Left lung (tissue), 10 donors: ENCODE data around the gene RAI1. TPM values are rescaled to one million over a fixed set of nuclear protein-coding genes. Genes with fewer than 3 reads are reported as not detected.

Experiments used
- ATAC-seq: fragments of 200-7000 bp; cut with Tn5 transposase; one replicate; pipeline ENCODE4 v1.9.1; 2020; ENCODE audit warnings: moderate library complexity
- DNase-seq, 4 donors: peaks; one replicate each; pipeline ENCODE4 v3.0.0-alpha.2; 2013 to 2020
- H3K27ac ChIP-seq, 2 donors: fragments of 200-600 bp; sonication (generic) in 1 of 2; one replicate each; pipeline versions ENCODE4 v1.5.0 to v1.8.0; 2020 to 2021
- H3K27me3 ChIP-seq, 2 donors: fragments of 200-600 bp; sonication (generic) in 1 of 2; one replicate each; pipeline versions ENCODE4 v1.5.0 to v1.8.0; 2020 to 2021
- H3K36me3 ChIP-seq, 2 donors: fragments of 200-600 bp; sonication (generic) in 1 of 2; one replicate each; pipeline versions ENCODE4 v1.5.0 to v1.8.0; 2020 to 2021
- H3K4me1 ChIP-seq, 2 donors: fragments of 200-600 bp; one replicate each; pipeline ENCODE4 v1.8.0; 2021
- H3K4me3 ChIP-seq, 2 donors: fragments of 200-600 bp; sonication (generic) in 1 of 2; one replicate each; pipeline versions ENCODE4 v1.5.0 to v1.8.0; 2020 to 2021; ENCODE audit warnings: mild to moderate bottlenecking in 1 of 2
- H3K9me3 ChIP-seq, 2 donors: fragments of 200-600 bp; sonication (generic) in 1 of 2; one replicate each; pipeline versions ENCODE4 v1.5.0 to v1.8.0; 2020 to 2021
- intact Hi-C, 2 donors: fragments of 100-400 bp; cut with DNase I; formaldehyde crosslinking; loops; one replicate each; pipeline versions ENCODE4 v1.11.2 to v1.14.2; 2022
- polyA plus RNA-seq, 6 donors: library from polyadenylated mRNA; unstranded; fragments of 120-200 nt; gene quantifications; one replicate each; pipeline ENCODE4 v1.2.1, GENCODE V29; 2013; ENCODE audit not compliant: insufficient read length in 6 of 6
- total RNA-seq, 2 donors: library from RNA; stranded (reverse); fragmentation: NEBNext Ultra II Directional; extraction: Animal tissue kit (Norgen Biotek cat#: 25700); gene quantifications; one replicate each; pipeline ENCODE4 v1.2.1, GENCODE V29; 2021
- TF ChIP-seq, protein P1 (sequence below), 2 donors: fragments of 200-600 bp; sonication (generic) in 1 of 2; IDR thresholded peaks; one replicate each; pipeline versions ENCODE4 v1.5.0 to v1.8.0; 2021; ENCODE audit warnings: antibody characterized with exemption in 2 of 2
- donor health status: DM: no; HTN: yes; CAD: no.
- donor health status: DM: no; HTN: no; CAD: no.

RAI1 gene
- total and polyA plus RNA-seq, 8 donors = 28.8 to 43.8 (median 34.7) TPM

DNA sequence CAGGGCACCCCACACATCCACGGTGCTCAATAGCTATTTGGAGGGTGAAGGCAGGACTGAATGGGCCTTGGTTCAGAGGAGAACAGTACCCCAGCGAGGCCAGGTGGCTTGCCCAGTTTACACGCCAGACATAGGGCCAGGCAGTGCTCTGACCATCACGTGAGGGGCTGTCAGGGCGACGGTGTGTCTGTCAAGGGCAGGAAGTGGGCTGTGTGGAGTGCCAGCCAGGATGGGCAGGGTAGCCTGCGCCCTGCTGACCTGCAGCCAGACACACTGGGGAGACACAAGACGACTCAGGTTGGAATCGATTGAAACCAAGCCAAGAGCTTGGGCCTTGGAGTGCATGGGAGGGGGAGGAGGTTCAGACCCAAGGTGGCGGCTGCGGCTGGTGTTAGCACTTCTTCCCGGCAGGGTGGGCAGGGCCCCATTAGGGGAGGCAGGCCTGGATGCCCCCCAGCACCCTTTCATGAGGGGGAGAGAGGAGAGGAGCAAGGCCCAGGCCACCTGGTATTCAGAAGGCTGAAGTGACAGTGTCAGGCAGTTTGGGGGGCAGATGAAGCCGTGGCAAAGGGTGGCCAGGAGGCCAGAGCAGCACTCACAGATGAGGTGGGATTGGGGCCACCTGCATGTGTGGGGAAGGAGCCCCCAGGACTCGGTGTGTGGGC is 87.3 kb downstream of the RAI1 start:
- Histone ChIP-seq H3K4me3 (no peak overlapping the region), H3K9me3 (no peaks in the 10 kb centered on the region), H3K36me3 (peaks cover 0 to 10% of the 10 kb centered on the region in 2 donors), H3K4me1 (peaks cover 9 to 10% of the 10 kb centered on the region in 2 donors), H3K27ac (no peak overlapping the region), H3K27me3 (no peaks in the 10 kb centered on the region)
- TF ChIP-seq, protein P1, sequence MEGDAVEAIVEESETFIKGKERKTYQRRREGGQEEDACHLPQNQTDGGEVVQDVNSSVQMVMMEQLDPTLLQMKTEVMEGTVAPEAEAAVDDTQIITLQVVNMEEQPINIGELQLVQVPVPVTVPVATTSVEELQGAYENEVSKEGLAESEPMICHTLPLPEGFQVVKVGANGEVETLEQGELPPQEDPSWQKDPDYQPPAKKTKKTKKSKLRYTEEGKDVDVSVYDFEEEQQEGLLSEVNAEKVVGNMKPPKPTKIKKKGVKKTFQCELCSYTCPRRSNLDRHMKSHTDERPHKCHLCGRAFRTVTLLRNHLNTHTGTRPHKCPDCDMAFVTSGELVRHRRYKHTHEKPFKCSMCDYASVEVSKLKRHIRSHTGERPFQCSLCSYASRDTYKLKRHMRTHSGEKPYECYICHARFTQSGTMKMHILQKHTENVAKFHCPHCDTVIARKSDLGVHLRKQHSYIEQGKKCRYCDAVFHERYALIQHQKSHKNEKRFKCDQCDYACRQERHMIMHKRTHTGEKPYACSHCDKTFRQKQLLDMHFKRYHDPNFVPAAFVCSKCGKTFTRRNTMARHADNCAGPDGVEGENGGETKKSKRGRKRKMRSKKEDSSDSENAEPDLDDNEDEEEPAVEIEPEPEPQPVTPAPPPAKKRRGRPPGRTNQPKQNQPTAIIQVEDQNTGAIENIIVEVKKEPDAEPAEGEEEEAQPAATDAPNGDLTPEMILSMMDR (IDR thresholded peaks at IDR 0.05) = no peak
- intact Hi-C loops = no loop called here
- DNase-seq = no peak
- peak; percentile 70 for ATAC-seq

DNA sequence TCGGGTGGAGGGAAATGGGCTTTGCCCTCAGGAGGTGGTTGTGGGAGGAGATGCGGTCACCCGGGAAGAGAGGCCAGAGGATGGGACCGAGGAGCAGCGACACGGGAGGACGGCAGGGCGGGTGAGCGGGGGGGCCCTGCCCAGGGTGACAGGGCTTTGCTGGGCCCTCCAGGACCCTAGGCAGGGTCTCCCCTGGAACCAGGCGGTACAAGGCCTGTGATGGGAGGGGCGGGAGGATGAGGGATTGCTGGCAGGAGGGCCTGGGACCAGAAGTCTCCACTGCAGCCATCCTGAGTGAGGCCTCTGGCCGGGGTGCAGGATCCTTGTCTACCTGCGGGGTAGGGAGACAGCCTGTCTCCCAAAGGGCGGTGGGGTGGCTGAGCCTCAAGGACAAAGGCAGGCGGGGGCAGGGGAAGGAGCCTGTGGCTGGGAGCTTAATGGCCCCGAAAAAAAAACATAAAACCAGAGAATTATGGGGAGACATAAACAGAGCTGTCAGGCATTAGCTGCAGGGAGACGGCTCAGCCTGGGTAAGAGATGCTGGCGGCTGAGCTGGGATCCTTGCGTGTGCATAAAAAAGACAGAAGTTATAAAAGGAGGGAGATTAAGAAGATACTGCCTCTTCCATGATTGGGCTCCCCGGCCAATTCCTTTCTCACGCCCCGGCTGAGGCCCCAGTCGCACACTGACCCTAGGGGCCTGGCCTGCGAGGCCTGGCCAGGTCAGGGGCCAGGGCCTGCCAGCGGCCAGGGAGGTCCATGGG is 88.8 kb downstream of the RAI1 start:
- Histone ChIP-seq H3K4me3 (no peak overlapping the region), H3K27me3 (no peaks in the 10 kb centered on the region), H3K36me3 (peaks cover 0 to 10% of the 10 kb centered on the region in 2 donors), H3K9me3 (no peaks in the 10 kb centered on the region), H3K4me1 (peaks cover 17% of the 10 kb centered on the region in 2 donors), H3K27ac (no peak overlapping the region)
- intact Hi-C loops = no loop called here
- TF ChIP-seq, protein P1 (IDR thresholded peaks at IDR 0.05) = no peak
- DNase-seq (no peak), ATAC-seq (no peak)

DNA sequence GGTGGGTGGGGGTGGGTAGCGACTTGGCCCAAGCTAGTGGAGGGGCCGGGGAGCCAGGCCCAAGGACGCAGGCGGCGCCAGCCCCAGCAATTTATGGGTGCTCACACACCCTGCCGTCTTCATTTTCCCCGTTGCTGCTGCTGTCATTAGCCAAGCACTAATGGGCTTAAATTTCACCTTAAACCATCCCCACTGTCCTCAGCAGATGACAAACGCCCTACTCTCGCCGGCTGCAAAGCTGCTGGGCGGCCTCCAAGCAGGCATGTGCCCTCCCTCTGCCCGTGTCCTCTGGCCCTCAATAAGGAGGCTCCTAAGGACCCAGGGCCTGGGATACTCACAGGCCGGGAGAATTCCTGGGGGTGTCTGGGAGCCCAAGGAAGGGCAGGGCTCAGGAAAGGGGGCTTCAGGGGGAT is 89.4 kb downstream of the RAI1 start:
- H3K27me3 ChIP-seq = no peaks in the 10 kb centered on the region
- no peak overlapping the region for H3K4me3 ChIP-seq
- H3K36me3 ChIP-seq = peaks cover 0 to 4% of the 10 kb centered on the region in 2 donors
- ATAC-seq (no peak), DNase-seq (no peak)
- intact Hi-C loops = no loop called here
- TF ChIP-seq, protein P1 (IDR thresholded peaks at IDR 0.05) = no peak
- peaks cover 17% of the 10 kb centered on the region in 2 donors for H3K4me1 ChIP-seq
- no peaks in the 10 kb centered on the region for H3K9me3 ChIP-seq
- H3K27ac ChIP-seq = no peak overlapping the region

DNA sequence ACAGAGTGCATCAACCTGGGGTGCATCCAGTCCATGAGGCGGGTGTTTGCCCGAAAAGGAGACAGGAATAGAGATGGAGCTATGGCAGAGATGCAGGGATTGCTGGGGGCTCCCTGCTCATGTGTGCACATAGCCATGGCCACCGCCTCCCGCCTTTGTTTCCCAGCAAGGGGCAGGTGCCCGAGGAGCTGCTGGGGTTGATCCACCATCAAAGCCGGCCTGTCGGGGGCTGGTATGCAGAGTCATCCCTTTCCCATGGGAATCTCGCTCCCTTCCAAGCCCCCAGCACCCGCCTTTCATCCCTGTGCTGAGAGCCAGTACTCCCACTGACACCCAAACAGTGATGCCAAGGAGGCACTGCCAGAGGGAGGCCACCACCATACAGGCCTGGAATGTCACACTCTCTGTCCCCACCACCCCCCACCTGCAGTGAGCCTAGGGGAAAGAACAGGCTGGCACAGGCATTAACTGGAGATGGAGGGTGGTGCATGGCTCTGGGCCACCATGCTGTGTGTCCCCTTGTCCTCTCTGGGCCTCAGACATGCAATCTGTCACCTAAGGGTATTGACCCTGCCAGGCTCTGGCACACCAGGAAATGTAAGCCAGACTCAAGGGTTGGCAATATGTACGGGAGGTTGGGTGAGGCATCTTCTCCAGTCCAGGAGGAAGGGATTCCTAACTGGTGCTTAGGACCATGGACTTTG is 90.4 kb downstream of the RAI1 start:
- H3K36me3 ChIP-seq = no peaks in the 10 kb centered on the region
- DNase-seq (no peak), ATAC-seq (no peak)
- no peaks in the 10 kb centered on the region for H3K27me3 ChIP-seq
- H3K9me3 ChIP-seq = no peaks in the 10 kb centered on the region
- H3K27ac ChIP-seq = no peak overlapping the region
- intact Hi-C loops = no loop called here
- no peak overlapping the region for H3K4me3 ChIP-seq
- peaks cover 17% of the 10 kb centered on the region in 2 donors for H3K4me1 ChIP-seq
- TF ChIP-seq, protein P1 (IDR thresholded peaks at IDR 0.05) = no peak

DNA sequence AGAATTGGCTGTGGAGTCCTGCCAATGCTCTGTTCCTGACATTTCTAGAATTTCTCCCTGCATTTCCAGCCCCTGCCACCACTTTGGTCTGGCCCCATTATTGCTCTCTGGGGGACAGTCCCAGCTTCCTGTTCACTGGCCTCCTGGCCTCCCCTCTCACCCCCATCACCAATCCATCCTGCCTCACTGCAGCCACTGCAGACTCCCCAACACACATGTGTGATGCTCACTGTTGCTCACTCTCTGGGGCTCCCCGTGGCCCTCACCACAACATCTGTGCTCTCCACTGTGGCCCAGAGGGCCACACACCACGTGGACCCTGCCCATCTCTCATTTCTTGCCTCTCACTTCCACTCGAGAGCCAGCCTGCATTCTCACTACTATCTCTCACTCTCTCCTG is 91.0 kb downstream of the RAI1 start:
- H3K27ac ChIP-seq = no peak overlapping the region
- TF ChIP-seq, protein P1 (IDR thresholded peaks at IDR 0.05) = no peak
- intact Hi-C loops = no loop called here
- no peak overlapping the region for H3K4me3 ChIP-seq
- H3K9me3 ChIP-seq = no peaks in the 10 kb centered on the region
- H3K27me3 ChIP-seq = no peaks in the 10 kb centered on the region
- ATAC-seq (no peak), DNase-seq (no peak)
- H3K36me3 ChIP-seq = no peaks in the 10 kb centered on the region
- peaks cover 17% of the 10 kb centered on the region in 2 donors for H3K4me1 ChIP-seq
